SK-N-SH treated with all-trans-retinoic acid at 6 μM for 48 hours (cell line): ENCODE data around the gene GABRE.
"Not testable (repeated sequence)": the region's sequence is repeated elsewhere in the genome, so short reads cannot be mapped to it uniquely, and the experiment has no call there.

ENCODE experiments used
- ATAC-seq: fragments of 200-7000 bp; cut with Tn5 transposase; 3 replicates; pipeline ENCODE4 v1.9.1; 2020; ENCODE audit warnings: mild to moderate bottlenecking, moderate library complexity
- ARNTL ChIP-seq: fragments of 450-650 bp; formaldehyde crosslinking; IDR thresholded peaks from 2 replicates; pipeline ENCODE4 v1.5.0; 2020; ENCODE audit warnings: low read depth, mild to moderate bottlenecking, moderate library complexity, borderline replicate concordance
- BACH2 ChIP-seq: fragments of 250-450 bp; sonication (Bioruptor Pico); IDR thresholded peaks from 2 replicates; pipeline ENCODE4 v1.9.0; 2021; ENCODE audit warnings: mild to moderate bottlenecking, borderline replicate concordance
- CREB5 ChIP-seq: fragments of 250-450 bp; sonication (Bioruptor Pico); IDR thresholded peaks from 2 replicates; pipeline ENCODE4 v1.5.1; 2020; ENCODE audit warnings: low read depth, mild to moderate bottlenecking, moderate library complexity
- CSDC2 ChIP-seq: fragments of 250-450 bp; sonication (Bioruptor Pico); IDR thresholded peaks from 2 replicates; pipeline ENCODE4 v1.5.0; 2020; ENCODE audit warnings: mild to moderate bottlenecking, moderate library complexity
- CSRNP3 ChIP-seq: fragments of 250-450 bp; sonication (Bioruptor Pico); IDR thresholded peaks from 2 replicates; pipeline ENCODE4 v1.5.1; 2021; ENCODE audit warnings: mild to moderate bottlenecking, moderate library complexity
- ESRRG ChIP-seq: fragments of 250-450 bp; sonication (Bioruptor Pico); IDR thresholded peaks from 2 replicates; pipeline ENCODE4 v1.6.1; 2021; ENCODE audit warnings: mild to moderate bottlenecking
- GLIS3 ChIP-seq: fragments of 250-450 bp; sonication (Bioruptor Pico); IDR thresholded peaks from 2 replicates; pipeline ENCODE4 v1.5.0; 2020; ENCODE audit warnings: mild to moderate bottlenecking, moderate library complexity
- ISL1 ChIP-seq: fragments of 250-450 bp; sonication (Bioruptor Pico); IDR thresholded peaks from 2 replicates; pipeline ENCODE4 v2.1.2; 2022; ENCODE audit warnings: mild to moderate bottlenecking, moderate library complexity
- OSR1 ChIP-seq: fragments of 250-450 bp; sonication (Bioruptor Pico); IDR thresholded peaks from 2 replicates; pipeline ENCODE4 v1.8.0; 2022; ENCODE audit warnings: moderate library complexity, mild to moderate bottlenecking, inconsistent platforms
- PATZ1 ChIP-seq: fragments of 250-450 bp; sonication (Bioruptor Pico); IDR thresholded peaks from 2 replicates; pipeline ENCODE4 v1.8.0; 2020; ENCODE audit warnings: mild to moderate bottlenecking, moderate library complexity, borderline replicate concordance
- POU6F1 ChIP-seq: fragments of 250-450 bp; sonication (Bioruptor Pico); IDR thresholded peaks from 2 replicates; pipeline ENCODE4 v1.8.0; 2021; ENCODE audit warnings: low read depth, mild to moderate bottlenecking, moderate library complexity, borderline replicate concordance
- PPARA ChIP-seq: fragments of 250-450 bp; sonication (Bioruptor Pico); IDR thresholded peaks from 2 replicates; pipeline ENCODE4 v1.5.0; 2020; ENCODE audit warnings: mild to moderate bottlenecking, borderline replicate concordance
- RARB ChIP-seq: fragments of 250-450 bp; sonication (Bioruptor Pico); IDR thresholded peaks from 2 replicates; pipeline ENCODE4 v1.8.0; 2021; ENCODE audit warnings: mild to moderate bottlenecking, moderate library complexity
- SNAI2 ChIP-seq: fragments of 250-450 bp; sonication (Bioruptor Pico); IDR thresholded peaks from 2 replicates; pipeline ENCODE4 v1.5.0; 2020; ENCODE audit warnings: mild to moderate bottlenecking, moderate library complexity
- TCF4 ChIP-seq: fragments of 250-450 bp; sonication (Bioruptor Pico); IDR thresholded peaks from 2 replicates; pipeline ENCODE4 v1.8.0; 2021; ENCODE audit warnings: mild to moderate bottlenecking, moderate library complexity, borderline replicate concordance
- TOX ChIP-seq: fragments of 250-450 bp; sonication (Bioruptor Pico); IDR thresholded peaks from 2 replicates; pipeline ENCODE4 v1.8.0; 2021; ENCODE audit warnings: mild to moderate bottlenecking, moderate library complexity, borderline replicate concordance
- TSHZ2 ChIP-seq: fragments of 250-450 bp; sonication (Bioruptor Pico); IDR thresholded peaks from 2 replicates; pipeline ENCODE4 v1.5.0; 2020; ENCODE audit warnings: mild to moderate bottlenecking, moderate library complexity
- ZC3H10 ChIP-seq: fragments of 250-450 bp; sonication (Bioruptor Pico); IDR thresholded peaks from 2 replicates; pipeline ENCODE4 v1.5.1; 2021; ENCODE audit warnings: mild to moderate bottlenecking, moderate library complexity
- ZFP3 ChIP-seq: fragments of 250-450 bp; sonication (Bioruptor Pico); IDR thresholded peaks from 2 replicates; pipeline ENCODE4 v1.5.0; 2020; ENCODE audit warnings: mild to moderate bottlenecking, moderate library complexity
- ZFP30 ChIP-seq: fragments of 450-650 bp; formaldehyde crosslinking; IDR thresholded peaks from 2 replicates; pipeline ENCODE4 v1.5.0; 2022; ENCODE audit warnings: mild to moderate bottlenecking, moderate library complexity
- ZNF565 ChIP-seq: fragments of 450-650 bp; formaldehyde crosslinking; conservative IDR thresholded peaks from 2 replicates; pipeline ENCODE4 v1.5.0; 2020; ENCODE audit warnings: low read depth, mild to moderate bottlenecking, moderate library complexity
- ZNF70 ChIP-seq: fragments of 450-650 bp; formaldehyde crosslinking; IDR thresholded peaks from 2 replicates; pipeline ENCODE4 v1.5.0; 2020; ENCODE audit warnings: mild to moderate bottlenecking, moderate library complexity

The GABRE gene

GRCh38 chrX:151920101-151920500, 54.4 kb downstream of the GABRE start (continued):
- TF ChIP-seq TSHZ2 (CRISPR knock-in tag): no peak
- no peak for TF ChIP-seq TOX (CRISPR knock-in tag)
- no peak for TF ChIP-seq RARB (CRISPR knock-in tag)
- TF ChIP-seq ZFP3 (CRISPR knock-in tag): no peak

- ATAC-seq: no peak
Measured at GRCh38 chrX:151919610-151920009, 54.9 kb downstream of the GABRE start.

GRCh38 chrX:151918736-151919135, 55.7 kb downstream of the GABRE start:
- ATAC-seq: not testable (repeated sequence)

More at GRCh38 chrX:151919610-151920009, 54.9 kb downstream of the GABRE start:
- TF ChIP-seq ZFP3 (CRISPR knock-in tag) (no peak), OSR1 (no peak), GLIS3 (no peak), CREB5 (no peak), POU6F1 (CRISPR knock-in tag) (no peak), ZNF565 (CRISPR knock-in tag) (no peak), ZFP30 (CRISPR knock-in tag) (no peak), TCF4 (CRISPR knock-in tag) (no peak), ESRRG (CRISPR knock-in tag) (no peak), CSRNP3 (CRISPR knock-in tag) (no peak), TOX (CRISPR knock-in tag) (no peak), PPARA (CRISPR knock-in tag) (no peak), PATZ1 (CRISPR knock-in tag) (no peak), CSDC2 (CRISPR knock-in tag) (no peak), BACH2 (CRISPR knock-in tag) (no peak), ARNTL (CRISPR knock-in tag) (no peak), RARB (CRISPR knock-in tag) (no peak), ZC3H10 (CRISPR knock-in tag) (no peak), ISL1 (CRISPR knock-in tag) (no peak), SNAI2 (no peak)

GRCh38 chrX:151912780-151913179, 61.7 kb downstream of the GABRE start, which contains the start of gene MAGEA4:
TSS of gene MAGEA4 (plus strand) at chrX:151912889. CDS start at chrX:151923665, 10,776 bp downstream.
- no peak for TF ChIP-seq ZNF70
- no peak for TF ChIP-seq PPARA (CRISPR knock-in tag)
- TF ChIP-seq ZC3H10 (CRISPR knock-in tag): no peak
- TF ChIP-seq ZNF565 (CRISPR knock-in tag): no peak

More at GRCh38 chrX:151912780-151913179, 61.7 kb downstream of the GABRE start, which contains the start of gene MAGEA4:
- no peak for ATAC-seq
